Left hindlimb (tissue), 1 donor: ENCODE data around the gene DHCR7.

Source experiments
- DNase-seq: peaks from one replicate; pipeline ENCODE4 v3.0.0-alpha.2; 2018

Gene DHCR7

GRCh38 chr11:71406681-71407080, 41.5 kb downstream of the DHCR7 start:
- DNase-seq, result no peak

- no peak for DNase-seq
These were observed 44.0 kb downstream of the DHCR7 start for GRCh38 chr11:71404209-71404608.

DNA sequence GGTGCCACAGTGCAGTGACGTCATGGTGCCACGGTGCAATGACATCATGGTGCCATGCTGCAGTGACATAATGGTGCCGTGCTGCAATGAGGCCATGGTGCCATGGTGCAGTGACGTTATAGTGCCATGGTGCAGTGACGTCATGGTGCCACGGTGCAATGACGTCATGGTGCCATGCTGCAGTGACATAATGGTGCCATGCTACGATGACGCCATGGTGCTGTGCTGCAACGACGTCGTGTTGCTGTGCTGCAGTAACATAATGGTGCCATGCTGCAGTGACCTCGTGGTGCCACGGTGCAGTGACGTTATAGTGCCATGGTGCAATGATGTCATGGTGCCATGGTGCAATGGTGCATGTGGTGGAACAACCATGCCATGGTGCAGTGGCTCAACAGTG, 45.3 kb downstream of the DHCR7 start:
- DNase-seq, result no peak

GRCh38 chr11:71400216-71400615, 48.0 kb downstream of the DHCR7 start:
- DNase-seq, result no peak

DNA sequence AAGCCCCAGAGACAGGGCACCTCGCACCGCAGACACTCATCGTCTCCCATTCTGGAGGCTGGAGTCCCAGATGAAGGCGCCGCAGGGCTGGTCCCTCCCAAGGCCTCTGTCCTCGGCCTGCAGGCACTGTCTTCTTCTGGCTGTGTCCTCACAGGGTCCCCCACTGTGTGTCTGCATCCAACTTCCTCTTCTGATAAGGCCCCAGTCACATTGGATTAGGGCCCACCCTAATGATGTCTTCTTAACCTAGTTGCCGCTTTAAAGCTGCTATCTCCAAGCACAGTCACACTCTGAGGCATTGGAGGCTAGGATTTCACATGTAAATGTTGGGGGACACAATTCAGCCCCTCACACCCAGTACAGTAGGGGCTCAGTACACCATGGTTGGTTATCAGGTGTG, 48.9 kb downstream of the DHCR7 start:
- DNase-seq, result no peak

DNA sequence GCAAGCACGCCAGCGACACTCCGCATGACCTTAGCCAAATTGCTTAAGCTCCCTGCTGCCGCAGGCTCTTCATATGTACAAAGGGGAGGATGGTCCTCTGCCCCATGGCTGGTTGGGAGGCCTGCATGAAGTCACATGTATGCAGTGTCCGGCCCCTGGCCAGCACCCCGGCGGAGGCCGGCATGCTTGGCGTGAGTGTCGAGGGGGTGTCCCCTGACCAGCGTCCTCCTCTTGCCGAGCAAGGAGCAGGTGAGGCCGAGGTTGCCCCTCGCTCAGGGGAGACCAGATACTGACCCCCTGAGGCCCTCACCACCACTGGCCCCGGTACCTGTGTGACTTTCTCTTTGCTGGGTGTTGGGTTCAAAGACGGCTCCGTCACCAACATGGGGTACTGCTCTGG, 50.2 kb downstream of the DHCR7 start:
- DNase-seq, result no peak

GRCh38 chr11:71397331-71397860, 50.8 kb downstream of the DHCR7 start:
- no peak for DNase-seq

DNA sequence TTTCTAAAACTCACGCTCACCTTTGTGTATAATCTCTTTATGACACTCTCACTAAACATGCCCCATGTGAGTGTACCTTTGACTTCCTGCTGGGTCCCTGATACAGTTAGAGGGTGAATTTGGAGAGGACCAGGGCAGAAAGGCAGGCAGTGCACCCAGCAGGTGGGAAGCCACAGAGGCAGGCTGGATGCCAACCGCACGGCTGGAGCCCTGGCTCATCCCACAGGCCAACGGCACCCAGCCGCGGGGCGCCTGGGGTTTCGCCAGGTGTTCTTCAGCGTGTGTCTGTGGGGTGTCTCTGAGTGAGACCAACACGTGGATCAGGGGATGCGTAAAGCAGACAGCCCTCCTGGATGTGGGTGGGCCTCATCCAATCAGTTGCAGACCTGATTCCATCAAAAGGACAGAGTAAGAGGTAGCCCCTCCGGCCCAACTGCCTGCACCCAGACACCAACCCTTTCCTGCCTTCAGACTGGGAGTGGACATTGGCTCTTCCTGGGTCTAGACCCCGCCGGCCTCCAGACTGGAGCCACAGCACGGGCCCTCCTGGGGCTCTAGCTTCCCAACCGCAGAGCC, 51.6 kb downstream of the DHCR7 start:
- no peak for DNase-seq

- DNase-seq, result no peak
These were observed 52.4 kb downstream of the DHCR7 start for GRCh38 chr11:71395774-71396173.

- no peak for DNase-seq
These were observed 53.0 kb downstream of the DHCR7 start for GRCh38 chr11:71395263-71395560.

DNA sequence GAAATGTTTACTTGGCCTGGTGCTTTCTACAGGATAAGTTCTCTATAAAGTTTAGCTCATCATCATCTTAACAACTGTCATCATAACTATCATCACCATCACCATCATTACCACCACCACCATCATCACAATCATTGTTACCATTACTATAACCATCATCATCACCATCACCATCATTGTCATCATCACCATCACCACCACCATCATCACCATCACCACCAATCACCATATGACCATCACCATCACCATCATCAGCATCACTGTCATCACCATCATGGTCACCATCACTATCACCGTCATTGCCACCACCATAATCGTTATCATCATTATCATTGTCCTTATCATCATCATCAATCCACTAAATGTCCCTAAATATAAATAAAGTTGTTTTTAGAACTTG, 54.9 kb downstream of the DHCR7 start:
- DNase-seq, result no peak

DNA sequence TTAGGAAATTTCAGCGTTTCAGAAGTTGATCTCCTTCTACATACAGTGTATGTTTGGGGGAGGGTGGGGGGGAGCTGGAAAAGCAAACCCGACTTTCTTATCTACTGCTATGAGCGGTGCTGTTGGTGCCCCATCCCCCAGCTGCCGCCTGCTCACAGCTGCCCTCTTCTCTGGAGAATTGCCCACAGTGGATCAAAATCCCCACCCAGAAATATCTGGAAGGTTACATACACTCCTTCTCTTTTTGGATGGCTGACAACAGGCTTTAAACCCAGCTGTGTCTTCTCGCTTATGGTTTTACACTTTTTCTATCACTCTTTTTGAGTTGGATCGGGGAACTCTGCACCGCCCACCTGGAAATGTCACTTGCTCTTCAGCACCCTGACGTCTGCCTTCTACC, 56.4 kb downstream of the DHCR7 start:
- peak; percentile 60 for DNase-seq

- no peak for DNase-seq
These were observed 56.8 kb downstream of the DHCR7 start for GRCh38 chr11:71391352-71391751.

GRCh38 chr11:71388637-71389235, 59.5 kb downstream of the DHCR7 start:
- DNase-seq, result no peak

GRCh38 chr11:71387784-71388636, 60.2 kb downstream of the DHCR7 start:
- no peak for DNase-seq

- DNase-seq, result no peak
These were observed 61.0 kb downstream of the DHCR7 start for GRCh38 chr11:71387200-71387599.

DNA sequence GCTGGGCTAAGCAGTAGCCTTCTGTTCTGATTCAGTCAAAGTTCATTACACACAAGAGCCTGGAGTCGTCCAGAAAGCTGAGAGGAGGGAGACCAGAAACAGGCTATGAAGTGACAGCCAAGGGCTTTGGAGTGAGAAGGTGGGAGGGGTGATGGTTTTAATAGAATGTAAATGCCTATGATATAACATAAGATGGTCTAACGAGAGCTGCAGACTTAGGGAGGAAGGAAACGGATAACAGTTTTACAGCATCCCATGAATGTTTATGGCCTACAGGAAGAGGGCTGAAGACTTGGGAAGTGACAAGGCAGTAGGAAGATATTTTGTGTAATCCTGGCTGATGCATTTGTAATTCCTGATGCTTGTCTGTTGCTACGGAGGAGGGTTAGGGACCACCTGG, 62.0 kb downstream of the DHCR7 start:
- no peak for DNase-seq

GRCh38 chr11:71385091-71385490, 63.1 kb downstream of the DHCR7 start:
- no peak for DNase-seq

DNA sequence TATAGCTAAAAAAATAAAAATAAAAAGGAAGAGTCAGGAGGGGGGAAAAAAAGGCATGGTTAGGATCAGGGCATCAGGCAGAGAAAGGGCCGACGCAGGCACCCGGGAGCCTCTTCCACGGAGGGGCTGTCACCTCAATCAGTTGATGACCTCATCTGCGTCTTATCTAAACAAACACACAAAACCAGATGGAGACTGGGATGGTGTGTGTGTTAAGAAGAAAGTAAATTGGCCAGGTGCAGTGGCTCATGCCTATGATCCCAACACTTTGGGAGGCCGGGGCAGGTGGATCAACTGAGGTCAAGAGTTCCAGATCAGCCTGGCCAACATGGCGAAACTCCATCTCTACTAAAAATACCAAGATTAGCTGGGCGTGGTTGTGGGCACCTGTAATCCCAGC, 63.6 kb downstream of the DHCR7 start:
- no peak for DNase-seq
